Stomach (tissue), 4 donors: Measurements from ENCODE around the gene SORCS1.

Experiments
- EP300 ChIP-seq: sonication (generic); formaldehyde crosslinking; IDR thresholded peaks from one replicate; pipeline ENCODE4 v1.6.1; 2017; ENCODE audit warnings: antibody characterized with exemption
- TF ChIP-seq, protein P1 (sequence below), 7 experiments: fragments of 450-650 bp in 4 of 7; fragments of 200-600 bp in 3 of 7; sonication (generic) in 3 of 7; IDR thresholded peaks; one replicate each; pipeline ENCODE4 v1.5.1; 2016 to 2019; ENCODE audit warnings: antibody characterized with exemption in 7 of 7, control low read depth in 2 of 7, mild to moderate bottlenecking in 1 of 7

- no peak for TF ChIP-seq EP300
- TF ChIP-seq, protein P1, sequence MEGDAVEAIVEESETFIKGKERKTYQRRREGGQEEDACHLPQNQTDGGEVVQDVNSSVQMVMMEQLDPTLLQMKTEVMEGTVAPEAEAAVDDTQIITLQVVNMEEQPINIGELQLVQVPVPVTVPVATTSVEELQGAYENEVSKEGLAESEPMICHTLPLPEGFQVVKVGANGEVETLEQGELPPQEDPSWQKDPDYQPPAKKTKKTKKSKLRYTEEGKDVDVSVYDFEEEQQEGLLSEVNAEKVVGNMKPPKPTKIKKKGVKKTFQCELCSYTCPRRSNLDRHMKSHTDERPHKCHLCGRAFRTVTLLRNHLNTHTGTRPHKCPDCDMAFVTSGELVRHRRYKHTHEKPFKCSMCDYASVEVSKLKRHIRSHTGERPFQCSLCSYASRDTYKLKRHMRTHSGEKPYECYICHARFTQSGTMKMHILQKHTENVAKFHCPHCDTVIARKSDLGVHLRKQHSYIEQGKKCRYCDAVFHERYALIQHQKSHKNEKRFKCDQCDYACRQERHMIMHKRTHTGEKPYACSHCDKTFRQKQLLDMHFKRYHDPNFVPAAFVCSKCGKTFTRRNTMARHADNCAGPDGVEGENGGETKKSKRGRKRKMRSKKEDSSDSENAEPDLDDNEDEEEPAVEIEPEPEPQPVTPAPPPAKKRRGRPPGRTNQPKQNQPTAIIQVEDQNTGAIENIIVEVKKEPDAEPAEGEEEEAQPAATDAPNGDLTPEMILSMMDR (IDR thresholded peaks at IDR 0.05) = no peak
These were observed 35.5 kb downstream of the SORCS1 start for GRCh38 chr10:107129000-107129399.
